ENCODE data around the gene SLC44A4.
"Not testable (repeated sequence)": the region's sequence is repeated elsewhere in the genome, so short reads cannot be mapped to it uniquely, and the experiment has no call there.

SLC44A4 gene

GRCh38 chr6:31878222-31878621 lies 575 bp downstream of the SLC44A4 start:
- DNase-seq: no peak

GRCh38 chr6:31877651-31878161 lies 1.1 kb downstream of the SLC44A4 start:
- DNase-seq: no peak

GRCh38 chr6:31877125-31877650 lies 1.6 kb downstream of the SLC44A4 start:
- no peak for DNase-seq

GRCh38 chr6:31876357-31876756 lies 2.4 kb downstream of the SLC44A4 start:
- no peak for DNase-seq

- no peak for DNase-seq
Measured at GRCh38 chr6:31875877-31876276, 2.9 kb downstream of the SLC44A4 start.

- no peak for DNase-seq
Measured at GRCh38 chr6:31874836-31875572, 3.8 kb downstream of the SLC44A4 start.

GRCh38 chr6:31874084-31874670 lies 4.6 kb downstream of the SLC44A4 start:
- no peak for DNase-seq

- DNase-seq: no peak
Measured at GRCh38 chr6:31871046-31871659, 7.6 kb downstream of the SLC44A4 start.

- DNase-seq: no peak
Measured at GRCh38 chr6:31870385-31870921, 8.3 kb downstream of the SLC44A4 start.

GRCh38 chr6:31869343-31869742 lies 9.5 kb downstream of the SLC44A4 start:
- DNase-seq: no peak

GRCh38 chr6:31868658-31868971 lies 10.2 kb downstream of the SLC44A4 start:
- not testable (repeated sequence) for DNase-seq

- DNase-seq: no peak
Measured at GRCh38 chr6:31865205-31866118, 13.3 kb downstream of the SLC44A4 start.

- no peak for DNase-seq
Measured at GRCh38 chr6:31864818-31865204, 14.0 kb downstream of the SLC44A4 start.

- not testable (repeated sequence) for DNase-seq
Measured at GRCh38 chr6:31864123-31864562, 14.7 kb downstream of the SLC44A4 start.

- DNase-seq: peak; percentile 99 to 100
Measured at GRCh38 chr6:31862344-31863235, 16.2 kb downstream of the SLC44A4 start, which contains the start of gene NEU1. NEU1 (minus strand) TSS chr6:31862821; CDS start chr6:31862776, 45 bp downstream.

GRCh38 chr6:31861919-31862343 lies 16.9 kb downstream of the SLC44A4 start:
- DNase-seq: no peak

- DNase-seq: no peak
Measured at GRCh38 chr6:31861150-31861549, 17.6 kb downstream of the SLC44A4 start.

GRCh38 chr6:31860349-31860748 lies 18.4 kb downstream of the SLC44A4 start:
- no peak for DNase-seq

- no peak for DNase-seq
Measured at GRCh38 chr6:31859923-31860322, 18.9 kb downstream of the SLC44A4 start.

- no peak for DNase-seq
Measured at GRCh38 chr6:31858707-31859106, 20.1 kb downstream of the SLC44A4 start.

- DNase-seq: not testable (repeated sequence)
Measured at GRCh38 chr6:31857774-31858173, 21.0 kb downstream of the SLC44A4 start.

Data from inflammatory macrophage treated with lipopolysaccharide for 1 hour (primary cell).